ENCODE data around the gene WDR83. TPM values are rescaled to one million over a fixed set of nuclear protein-coding genes. Genes with fewer than 3 reads are reported as not detected.

The WDR83 gene
- total RNA-seq, 3 donors from 2014 or later (not counting 1 experiment from before 2014, with no cell fraction given): 17.0 to 25.8 (median 25.1) TPM

- peak overlapping the region; percentile 96 for H3K4me3 Mint-ChIP-seq
- TF ChIP-seq CTCF (IDR thresholded peaks at IDR 0.05): no peak
- Histone ChIP-seq H3K36me3 (ENCODE audit: control insufficient read depth, insufficient read depth, low read length) (peaks cover 34% of the 10 kb centered on the region), H3K27ac (ENCODE audit: low read length) (peak overlapping the region; percentile 90), H3K9me3 (ENCODE audit: control insufficient read depth, insufficient read depth, low read length) (no peaks in the 10 kb centered on the region), H3K4me3 (ENCODE audit: low read length) (peak overlapping the region; percentile 94), H3K4me1 (ENCODE audit: control insufficient read depth, insufficient read depth, low read length) (peaks cover 53% of the 10 kb centered on the region), H3K27me3 (ENCODE audit: control insufficient read depth, insufficient read depth, low read length) (no peaks in the 10 kb centered on the region)
- ATAC-seq (no peak), DNase-seq (peak in 1 of 2 donors; percentile 78)
- no peaks in the 10 kb centered on the region for H3K9me3 Mint-ChIP-seq
- intact Hi-C loops (cut with micrococcal nuclease): loop anchor here (5.0 kb wide), 1 partner anchor 57 kb away; the partner anchor contains the start of gene TNPO2
- peaks cover 37 to 47% of the 10 kb centered on the region in 2 donors for H3K4me1 Mint-ChIP-seq
- peak overlapping the region; percentile 98 for H3K27ac Mint-ChIP-seq
- H3K27me3 Mint-ChIP-seq (ENCODE audit: low read depth in 2 of 2): no peaks in the 10 kb centered on the region
- WGBS (ENCODE audit: insufficient coverage): 14% methylated on average over 10 of the region's 10 CpGs
- H3K36me3 Mint-ChIP-seq: peaks cover 1% of the 10 kb centered on the region
Observed at GRCh38 chr19:12665281-12665573, 1.4 kb upstream of the WDR83 start.

GRCh38 chr19:12665671-12666264, 839 bp upstream of the WDR83 start:
- ATAC-seq (no peak), DNase-seq (peak in 1 of 2 donors; percentile 43)
- peak overlapping the region; percentile 94 for H3K4me3 ChIP-seq (ENCODE audit: low read length)
- Mint-ChIP-seq H3K4me3 (peak overlapping the region; percentile 96), H3K36me3 (no peaks in the 10 kb centered on the region), H3K27ac (peak overlapping the region; percentile 98), H3K4me1 (peaks cover 41 to 52% of the 10 kb centered on the region in 2 donors), H3K9me3 (no peaks in the 10 kb centered on the region), H3K27me3 (ENCODE audit: low read depth in 2 of 2) (no peaks in the 10 kb centered on the region)
- H3K27me3 ChIP-seq (ENCODE audit: control insufficient read depth, insufficient read depth, low read length): no peaks in the 10 kb centered on the region
- H3K4me1 ChIP-seq (ENCODE audit: control insufficient read depth, insufficient read depth, low read length): peaks cover 58% of the 10 kb centered on the region
- no peaks in the 10 kb centered on the region for H3K9me3 ChIP-seq (ENCODE audit: control insufficient read depth, insufficient read depth, low read length)
- no peak for TF ChIP-seq CTCF (IDR thresholded peaks at IDR 0.05)
- intact Hi-C loops (cut with micrococcal nuclease): loop anchor here (5.0 kb wide), 1 partner anchor 57 kb away; the partner anchor contains the start of gene TNPO2
- H3K27ac ChIP-seq (ENCODE audit: low read length): peak overlapping the region; percentile 90
- 25% methylated on average over 10 of the region's 12 CpGs for WGBS (ENCODE audit: insufficient coverage)
- H3K36me3 ChIP-seq (ENCODE audit: control insufficient read depth, insufficient read depth, low read length): peaks cover 30% of the 10 kb centered on the region

- peaks cover 59% of the 10 kb centered on the region for H3K4me1 ChIP-seq (ENCODE audit: control insufficient read depth, insufficient read depth, low read length)
- H3K9me3 ChIP-seq (ENCODE audit: control insufficient read depth, insufficient read depth, low read length): no peaks in the 10 kb centered on the region
- peak overlapping the region; percentile 98 for H3K27ac Mint-ChIP-seq
- peaks cover 47 to 61% of the 10 kb centered on the region in 2 donors for H3K4me1 Mint-ChIP-seq
- no peaks in the 10 kb centered on the region for H3K27me3 ChIP-seq (ENCODE audit: control insufficient read depth, insufficient read depth, low read length)
- ATAC-seq (no peak), DNase-seq (no peak)
- peak overlapping the region; percentile 97 for H3K4me3 Mint-ChIP-seq
- no peaks in the 10 kb centered on the region for H3K36me3 Mint-ChIP-seq
- WGBS (ENCODE audit: insufficient coverage): 97% methylated on average over 3 of the region's 4 CpGs
- no peak overlapping the region for H3K4me3 ChIP-seq (ENCODE audit: low read length)
- intact Hi-C loops (cut with micrococcal nuclease): loop anchor here (5.0 kb wide), 1 partner anchor 54 kb away; the partner anchor contains the start of gene TNPO2
- H3K9me3 Mint-ChIP-seq: no peaks in the 10 kb centered on the region
- peak overlapping the region; percentile 96 for H3K27ac ChIP-seq (ENCODE audit: low read length)
- TF ChIP-seq CTCF (IDR thresholded peaks at IDR 0.05): no peak
- peaks cover 18% of the 10 kb centered on the region for H3K36me3 ChIP-seq (ENCODE audit: control insufficient read depth, insufficient read depth, low read length)
- H3K27me3 Mint-ChIP-seq (ENCODE audit: low read depth in 2 of 2): no peaks in the 10 kb centered on the region
Observed at GRCh38 chr19:12667731-12668302, 1.2 kb downstream of the WDR83 start.

Data from natural killer cell (primary cell).